ENCODE measurements around the gene TTC4.

The TTC4 gene

GRCh38 chr1:54782588-54782987, 66.9 kb downstream of the TTC4 start:
- DNase-seq (ENCODE audit: low read depth) = no peak

- no peak for DNase-seq (ENCODE audit: low read depth)
Measured at GRCh38 chr1:54784066-54784465, 68.4 kb downstream of the TTC4 start.

- no peak for DNase-seq (ENCODE audit: low read depth)
Measured at GRCh38 chr1:54786778-54787177, 71.1 kb downstream of the TTC4 start.

- no peak for DNase-seq (ENCODE audit: low read depth)
Measured at GRCh38 chr1:54787604-54788003, 71.9 kb downstream of the TTC4 start.

- no peak for DNase-seq (ENCODE audit: low read depth)
Measured at GRCh38 chr1:54788459-54788858, 72.8 kb downstream of the TTC4 start.

- no peak for DNase-seq (ENCODE audit: low read depth)
Measured at GRCh38 chr1:54791880-54792522, 76.3 kb downstream of the TTC4 start.

Measured in fibroblast of gingiva (primary cell).